ENCODE results near the gene MED13. TPM values are rescaled to one million over a fixed set of nuclear protein-coding genes. Genes with fewer than 3 reads are reported as not detected.

The MED13 gene
- total RNA-seq, 1 experiment from 2014 or later, result 49.4 TPM

GRCh38 chr17:61968757-61969156 is 96.3 kb downstream of the MED13 start:
- intact Hi-C loops (cut with micrococcal nuclease; ENCODE audit: unreplicated experiment), result no loop called here
- H3K4me2 ChIP-seq, result no peak overlapping the region
- no peaks in the 10 kb centered on the region for H3K4me1 ChIP-seq (replicated peaks; ENCODE audit: insufficient read depth)
- H2AFZ ChIP-seq, result no peak overlapping the region
- H3K79me2 ChIP-seq (ENCODE audit: low read depth), result no peaks in the 10 kb centered on the region
- ChIA-PET POLR2A (ENCODE audit: unreplicated experiment) (no interaction called here), CTCF (no interaction called here)
- H3K9me2 ChIP-seq (ENCODE audit: insufficient read depth), result no peaks in the 10 kb centered on the region
- TF ChIP-seq CTCF (conservative IDR thresholded peaks at IDR 0.05) (no peak), EZH2 (IDR thresholded peaks at IDR 0.05; ENCODE audit: low read depth) (no peak)
- H3K36me3 ChIP-seq (ENCODE audit: low read depth), result peaks cover 54% of the 10 kb centered on the region
- no peaks in the 10 kb centered on the region for H3K27me3 ChIP-seq (ENCODE audit: insufficient read depth, low read depth)
- H3K4me3 ChIP-seq, result no peak overlapping the region
- DNase-seq, result no peak
- H3F3A ChIP-seq (ENCODE audit: insufficient read depth, low read depth), result peaks cover 23% of the 10 kb centered on the region; the same call in 1 of the 2 replicates
- peaks cover 13% of the 10 kb centered on the region for H4K20me1 ChIP-seq (ENCODE audit: insufficient read depth)
- no peak overlapping the region for H3K27ac ChIP-seq
- BruUV-seq (replicated peaks), result no TSS peak
- no peaks in the 10 kb centered on the region for H3K9me3 ChIP-seq (ENCODE audit: insufficient read depth, low read depth)

GRCh38 chr17:61967729-61968128 is 97.3 kb downstream of the MED13 start:
- Histone ChIP-seq H3K9me3 (ENCODE audit: insufficient read depth, low read depth) (no peaks in the 10 kb centered on the region), H3K79me2 (ENCODE audit: low read depth) (no peaks in the 10 kb centered on the region), H3K27me3 (ENCODE audit: insufficient read depth, low read depth) (no peaks in the 10 kb centered on the region), H3F3A (ENCODE audit: insufficient read depth, low read depth) (peaks cover 20% of the 10 kb centered on the region; the same call in 1 of the 2 replicates), H3K4me2 (no peak overlapping the region), H3K4me3 (no peak overlapping the region), H3K36me3 (ENCODE audit: low read depth) (peaks cover 56% of the 10 kb centered on the region), H4K20me1 (ENCODE audit: insufficient read depth) (peaks cover 13% of the 10 kb centered on the region), H3K27ac (no peak overlapping the region), H2AFZ (no peak overlapping the region), H3K4me1 (replicated peaks; ENCODE audit: insufficient read depth) (no peaks in the 10 kb centered on the region), H3K9me2 (ENCODE audit: insufficient read depth) (no peaks in the 10 kb centered on the region)
- intact Hi-C loops (cut with micrococcal nuclease; ENCODE audit: unreplicated experiment), result no loop called here
- POLR2A ChIA-PET (ENCODE audit: unreplicated experiment), result no interaction called here
- no peak for TF ChIP-seq CTCF (conservative IDR thresholded peaks at IDR 0.05)
- CTCF ChIA-PET, result no interaction called here
- DNase-seq, result no peak
- no TSS peak for BruUV-seq (replicated peaks)

DNA sequence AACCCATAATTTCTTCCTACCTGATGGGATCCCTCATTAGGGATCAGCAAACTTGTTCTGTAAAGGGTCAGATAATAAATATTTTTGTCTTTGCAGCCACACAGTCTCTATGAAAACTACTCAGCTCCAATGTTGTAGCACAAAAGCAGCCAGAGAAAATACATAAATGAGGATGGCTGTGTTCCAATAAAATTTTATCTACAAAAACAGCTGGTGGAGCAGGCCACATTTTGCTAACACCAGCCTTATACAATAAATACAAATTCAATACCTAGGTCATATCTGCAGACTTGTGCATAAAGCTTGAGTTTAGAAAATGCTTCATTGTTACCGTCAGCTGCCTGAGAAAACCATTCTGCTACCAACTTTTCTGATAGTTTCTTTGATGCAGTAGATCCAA is 98.9 kb downstream of the MED13 start:
- H3K9me3 ChIP-seq (ENCODE audit: insufficient read depth, low read depth), result no peaks in the 10 kb centered on the region
- TF ChIP-seq EZH2 (IDR thresholded peaks at IDR 0.05; ENCODE audit: low read depth) (no peak), CTCF (conservative IDR thresholded peaks at IDR 0.05) (no peak)
- no TSS peak for BruUV-seq (replicated peaks)
- peaks cover 56% of the 10 kb centered on the region for H3K36me3 ChIP-seq (ENCODE audit: low read depth)
- no peak overlapping the region for H3K4me2 ChIP-seq
- ChIA-PET POLR2A (ENCODE audit: unreplicated experiment) (no interaction called here), CTCF (no interaction called here)
- no peaks in the 10 kb centered on the region for H3K4me1 ChIP-seq (replicated peaks; ENCODE audit: insufficient read depth)
- intact Hi-C loops (cut with micrococcal nuclease; ENCODE audit: unreplicated experiment), result no loop called here
- no peaks in the 10 kb centered on the region for H3K79me2 ChIP-seq (ENCODE audit: low read depth)
- no peak overlapping the region for H2AFZ ChIP-seq
- no peak for DNase-seq
- no peak overlapping the region for H3K4me3 ChIP-seq
- peaks cover 20% of the 10 kb centered on the region; the same call in 1 of the 2 replicates for H3F3A ChIP-seq (ENCODE audit: insufficient read depth, low read depth)
- H4K20me1 ChIP-seq (ENCODE audit: insufficient read depth), result peaks cover 13% of the 10 kb centered on the region
- no peaks in the 10 kb centered on the region for H3K9me2 ChIP-seq (ENCODE audit: insufficient read depth)
- H3K27ac ChIP-seq, result no peak overlapping the region
- H3K27me3 ChIP-seq (ENCODE audit: insufficient read depth, low read depth), result no peaks in the 10 kb centered on the region

Data from PC-9 (cell line).